HepG2 (cell line): ENCODE measurements around the gene KPNB1. TPM values are rescaled to one million over a fixed set of nuclear protein-coding genes. Genes with fewer than 3 reads are reported as not detected.
A peak's percentile ranks its signal among the peaks of the same experiment; 100 is the strongest.

Experiments
- BRD4 ChIP-seq: sonication (generic); formaldehyde crosslinking; IDR thresholded peaks from 2 replicates; pipeline ENCODE4 v1.4.0; 2020; ENCODE audit warnings: missing genetic modification reagents
- CHD2 ChIP-seq: IDR thresholded peaks from 2 replicates; pipeline ENCODE4 v1.6.1; 2011; ENCODE audit warnings: low read depth, low read length, improper control_type of control experiment
- HNRNPUL1 ChIP-seq: fragments of 200-400 bp; formaldehyde crosslinking; IDR thresholded peaks from 2 replicates; pipeline ENCODE4 v1.6.1; 2017; ENCODE audit warnings: low read depth, mild to moderate bottlenecking, low read length, moderate library complexity
- POGZ ChIP-seq: sonication (generic); formaldehyde crosslinking; IDR thresholded peaks from 2 replicates; pipeline ENCODE4 v1.4.0; 2020; ENCODE audit warnings: mild to moderate bottlenecking, missing genetic modification reagents
- PPARG ChIP-seq: conservative IDR thresholded peaks from 2 replicates; pipeline ENCODE4 v1.6.1; 2016; ENCODE audit warnings: missing biosample characterization, missing genetic modification reagents
- RBM22 ChIP-seq: fragments of 200-400 bp; formaldehyde crosslinking; optimal IDR thresholded peaks from 2 replicates; pipeline ENCODE3; 2017; ENCODE audit warnings: mild to moderate bottlenecking, low read length, moderate library complexity
- SMARCE1 ChIP-seq: fragments of 450-650 bp; IDR thresholded peaks from 2 replicates; pipeline ENCODE4 v1.6.1; 2017; ENCODE audit warnings: borderline replicate concordance
- SP1 ChIP-seq, 2 experiments: fragments of 450-650 bp in 1 of 2; sonication (generic) in 1 of 2; formaldehyde crosslinking in 1 of 2; IDR thresholded peaks; 2 replicates each; pipeline versions ENCODE4 v1.4.0 to v1.6.1; 2016 to 2020; ENCODE audit warnings: missing genetic modification reagents in 1 of 2
- TSC22D2 ChIP-seq: sonication (generic); formaldehyde crosslinking; IDR thresholded peaks from 2 replicates; pipeline ENCODE4 v1.5.1; 2020; ENCODE audit warnings: missing genetic modification reagents, mild to moderate bottlenecking, borderline replicate concordance
- XBP1 ChIP-seq: sonication (generic); formaldehyde crosslinking; IDR thresholded peaks from 2 replicates; pipeline ENCODE4 v1.5.0; 2020; ENCODE audit warnings: missing genetic modification reagents
- ZNF224 ChIP-seq: sonication (generic); formaldehyde crosslinking; IDR thresholded peaks from 2 replicates; pipeline ENCODE4 v1.5.0; 2020; ENCODE audit warnings: mild to moderate bottlenecking, missing genetic modification reagents
- polyA plus RNA-seq, 8 experiments: library from polyadenylated mRNA; depleted of rRNA in 3 of 8; stranded (reverse) in 7 of 8; unstranded in 1 of 8; fragments of >200 nt; fragmentation: Illumina TruSeq in 4 of 8; extraction: Trizol in 4 of 8; gene quantifications; 2 replicates each; pipeline versions ENCODE4 v1.2.1 to v1.2.3, GENCODE V29; 2011 to 2016; ENCODE audit warnings: low read depth in 4 of 8, missing spikeins in 1 of 8, mixed read lengths in 1 of 8; ENCODE audit not compliant: insufficient read depth in 1 of 8
- total RNA-seq, 5 experiments: library from RNA; depleted of rRNA; stranded (reverse); fragments of >200 nt; fragmentation: Illumina TruSeq; extraction: Trizol; gene quantifications; 2 replicates each; pipeline ENCODE4 v1.2.3, GENCODE V29; 2016; ENCODE audit warnings: low read depth in 1 of 5
- TF ChIP-seq, protein P1 (sequence below): sonication (generic); formaldehyde crosslinking; IDR thresholded peaks from 2 replicates; pipeline ENCODE4 v1.5.0; 2020; ENCODE audit warnings: mild to moderate bottlenecking, missing genetic modification reagents, borderline replicate concordance
- TF ChIP-seq, protein P2 (sequence below): sonication (generic); formaldehyde crosslinking; IDR thresholded peaks from 2 replicates; pipeline ENCODE4 v1.4.0; 2020; ENCODE audit warnings: missing genetic modification reagents, borderline replicate concordance

The KPNB1 gene
- total and polyA plus RNA-seq, 2 of the 13 experiments (the other 11 are each of a cell fraction or from before 2014, with no cell fraction given): 164 to 424 TPM

DNA sequence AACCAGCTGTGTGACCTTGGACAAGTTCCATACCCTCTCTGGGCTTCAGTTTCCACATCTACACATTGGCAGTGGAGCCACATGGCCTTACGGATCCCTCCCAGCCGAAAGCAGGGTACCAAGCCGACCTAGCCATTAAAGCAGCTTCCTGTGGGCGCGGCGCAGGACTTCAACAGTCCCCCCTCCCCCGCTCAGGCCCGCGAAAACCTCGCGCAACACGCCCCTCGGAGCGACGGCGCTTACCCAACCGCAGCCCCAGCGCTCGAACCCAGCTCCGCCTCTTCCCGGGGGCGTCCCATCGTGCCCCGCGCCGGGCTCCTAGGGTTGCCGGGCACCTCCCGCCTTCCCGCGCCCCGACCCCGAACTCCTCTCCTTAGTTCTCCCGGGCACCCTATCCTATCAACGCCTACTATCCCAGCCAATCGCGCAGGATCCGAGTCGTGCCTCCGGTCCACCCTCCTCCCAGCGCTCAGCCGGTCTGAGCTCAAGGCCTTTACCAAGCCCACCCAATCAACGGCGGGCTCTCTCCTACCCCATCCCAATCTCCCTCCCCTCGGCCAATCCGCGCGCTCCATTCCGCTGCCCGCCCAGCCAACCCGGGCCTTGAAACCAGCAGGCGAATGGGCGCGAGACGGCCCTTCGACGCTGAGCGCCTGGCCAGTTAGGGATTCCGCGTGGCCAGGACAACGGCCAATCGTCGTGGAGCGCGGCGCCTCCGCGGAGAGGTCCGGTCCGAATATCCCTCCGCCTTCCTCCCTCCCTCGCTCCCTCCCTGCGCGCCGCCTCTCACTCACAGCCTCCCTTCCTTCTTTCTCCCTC lies at the start of gene KPNB1 (continued):
- peak; percentile 76 for TF ChIP-seq RBM22
- TF ChIP-seq, protein P1, sequence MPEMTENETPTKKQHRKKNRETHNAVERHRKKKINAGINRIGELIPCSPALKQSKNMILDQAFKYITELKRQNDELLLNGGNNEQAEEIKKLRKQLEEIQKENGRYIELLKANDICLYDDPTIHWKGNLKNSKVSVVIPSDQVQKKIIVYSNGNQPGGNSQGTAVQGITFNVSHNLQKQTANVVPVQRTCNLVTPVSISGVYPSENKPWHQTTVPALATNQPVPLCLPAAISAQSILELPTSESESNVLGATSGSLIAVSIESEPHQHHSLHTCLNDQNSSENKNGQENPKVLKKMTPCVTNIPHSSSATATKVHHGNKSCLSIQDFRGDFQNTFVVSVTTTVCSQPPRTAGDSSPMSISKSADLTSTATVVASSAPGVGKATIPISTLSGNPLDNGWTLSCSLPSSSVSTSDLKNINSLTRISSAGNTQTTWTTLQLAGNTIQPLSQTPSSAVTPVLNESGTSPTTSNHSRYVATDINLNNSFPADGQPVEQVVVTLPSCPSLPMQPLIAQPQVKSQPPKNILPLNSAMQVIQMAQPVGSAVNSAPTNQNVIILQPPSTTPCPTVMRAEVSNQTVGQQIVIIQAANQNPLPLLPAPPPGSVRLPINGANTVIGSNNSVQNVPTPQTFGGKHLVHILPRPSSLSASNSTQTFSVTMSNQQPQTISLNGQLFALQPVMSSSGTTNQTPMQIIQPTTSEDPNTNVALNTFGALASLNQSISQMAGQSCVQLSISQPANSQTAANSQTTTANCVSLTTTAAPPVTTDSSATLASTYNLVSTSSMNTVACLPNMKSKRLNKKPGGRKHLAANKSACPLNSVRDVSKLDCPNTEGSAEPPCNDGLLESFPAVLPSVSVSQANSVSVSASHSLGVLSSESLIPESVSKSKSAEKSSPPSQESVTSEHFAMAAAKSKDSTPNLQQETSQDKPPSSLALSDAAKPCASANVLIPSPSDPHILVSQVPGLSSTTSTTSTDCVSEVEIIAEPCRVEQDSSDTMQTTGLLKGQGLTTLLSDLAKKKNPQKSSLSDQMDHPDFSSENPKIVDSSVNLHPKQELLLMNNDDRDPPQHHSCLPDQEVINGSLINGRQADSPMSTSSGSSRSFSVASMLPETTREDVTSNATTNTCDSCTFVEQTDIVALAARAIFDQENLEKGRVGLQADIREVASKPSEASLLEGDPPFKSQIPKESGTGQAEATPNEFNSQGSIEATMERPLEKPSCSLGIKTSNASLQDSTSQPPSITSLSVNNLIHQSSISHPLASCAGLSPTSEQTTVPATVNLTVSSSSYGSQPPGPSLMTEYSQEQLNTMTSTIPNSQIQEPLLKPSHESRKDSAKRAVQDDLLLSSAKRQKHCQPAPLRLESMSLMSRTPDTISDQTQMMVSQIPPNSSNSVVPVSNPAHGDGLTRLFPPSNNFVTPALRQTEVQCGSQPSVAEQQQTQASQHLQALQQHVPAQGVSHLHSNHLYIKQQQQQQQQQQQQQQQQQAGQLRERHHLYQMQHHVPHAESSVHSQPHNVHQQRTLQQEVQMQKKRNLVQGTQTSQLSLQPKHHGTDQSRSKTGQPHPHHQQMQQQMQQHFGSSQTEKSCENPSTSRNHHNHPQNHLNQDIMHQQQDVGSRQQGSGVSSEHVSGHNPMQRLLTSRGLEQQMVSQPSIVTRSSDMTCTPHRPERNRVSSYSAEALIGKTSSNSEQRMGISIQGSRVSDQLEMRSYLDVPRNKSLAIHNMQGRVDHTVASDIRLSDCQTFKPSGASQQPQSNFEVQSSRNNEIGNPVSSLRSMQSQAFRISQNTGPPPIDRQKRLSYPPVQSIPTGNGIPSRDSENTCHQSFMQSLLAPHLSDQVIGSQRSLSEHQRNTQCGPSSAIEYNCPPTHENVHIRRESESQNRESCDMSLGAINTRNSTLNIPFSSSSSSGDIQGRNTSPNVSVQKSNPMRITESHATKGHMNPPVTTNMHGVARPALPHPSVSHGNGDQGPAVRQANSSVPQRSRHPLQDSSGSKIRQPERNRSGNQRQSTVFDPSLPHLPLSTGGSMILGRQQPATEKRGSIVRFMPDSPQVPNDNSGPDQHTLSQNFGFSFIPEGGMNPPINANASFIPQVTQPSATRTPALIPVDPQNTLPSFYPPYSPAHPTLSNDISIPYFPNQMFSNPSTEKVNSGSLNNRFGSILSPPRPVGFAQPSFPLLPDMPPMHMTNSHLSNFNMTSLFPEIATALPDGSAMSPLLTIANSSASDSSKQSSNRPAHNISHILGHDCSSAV (CRISPR knock-in tag): peak; percentile 88
- TF ChIP-seq SMARCE1: no peak
- TF ChIP-seq, protein P2, sequence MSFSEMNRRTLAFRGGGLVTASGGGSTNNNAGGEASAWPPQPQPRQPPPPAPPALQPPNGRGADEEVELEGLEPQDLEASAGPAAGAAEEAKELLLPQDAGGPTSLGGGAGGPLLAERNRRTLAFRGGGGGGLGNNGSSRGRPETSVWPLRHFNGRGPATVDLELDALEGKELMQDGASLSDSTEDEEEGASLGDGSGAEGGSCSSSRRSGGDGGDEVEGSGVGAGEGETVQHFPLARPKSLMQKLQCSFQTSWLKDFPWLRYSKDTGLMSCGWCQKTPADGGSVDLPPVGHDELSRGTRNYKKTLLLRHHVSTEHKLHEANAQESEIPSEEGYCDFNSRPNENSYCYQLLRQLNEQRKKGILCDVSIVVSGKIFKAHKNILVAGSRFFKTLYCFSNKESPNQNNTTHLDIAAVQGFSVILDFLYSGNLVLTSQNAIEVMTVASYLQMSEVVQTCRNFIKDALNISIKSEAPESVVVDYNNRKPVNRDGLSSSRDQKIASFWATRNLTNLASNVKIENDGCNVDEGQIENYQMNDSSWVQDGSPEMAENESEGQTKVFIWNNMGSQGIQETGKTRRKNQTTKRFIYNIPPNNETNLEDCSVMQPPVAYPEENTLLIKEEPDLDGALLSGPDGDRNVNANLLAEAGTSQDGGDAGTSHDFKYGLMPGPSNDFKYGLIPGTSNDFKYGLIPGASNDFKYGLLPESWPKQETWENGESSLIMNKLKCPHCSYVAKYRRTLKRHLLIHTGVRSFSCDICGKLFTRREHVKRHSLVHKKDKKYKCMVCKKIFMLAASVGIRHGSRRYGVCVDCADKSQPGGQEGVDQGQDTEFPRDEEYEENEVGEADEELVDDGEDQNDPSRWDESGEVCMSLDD: no peak
- TF ChIP-seq TSC22D2 (CRISPR knock-in tag): peak; percentile 46; the same call in 1 of the 2 replicates
- peak; percentile 99 for TF ChIP-seq POGZ (CRISPR knock-in tag)
- 0 out of 2 replicates have a peak, but pooled peaks have one; percentile 8 for TF ChIP-seq ZNF224 (CRISPR knock-in tag)
- TF ChIP-seq BRD4 (CRISPR knock-in tag): peak; percentile 89
- no peak for TF ChIP-seq XBP1
- TF ChIP-seq PPARG (CRISPR knock-in tag): peak; percentile 48; the same call in 1 of the 2 replicates
- TF ChIP-seq CHD2: peak; percentile 93
- TF ChIP-seq SP1 (IDR thresholded peaks at IDR 0.05): 0 out of 2 replicates have a peak, but pooled peaks have one; percentile 14
- TF ChIP-seq SP1 (CRISPR knock-in tag; IDR thresholded peaks at IDR 0.05): peak; percentile 97
- TF ChIP-seq HNRNPUL1: peak; percentile 76; the same call in 1 of the 2 replicates
